GM19452 (cell line): Measurements from ENCODE around the gene NFRKB.

Experiments
- ATAC-seq: cut with Tn5 transposase; IDR thresholded peaks from one replicate; pipeline ENCODE4 v1.9.1; 2021; ENCODE audit not compliant: unreplicated experiment

NFRKB gene

DNA sequence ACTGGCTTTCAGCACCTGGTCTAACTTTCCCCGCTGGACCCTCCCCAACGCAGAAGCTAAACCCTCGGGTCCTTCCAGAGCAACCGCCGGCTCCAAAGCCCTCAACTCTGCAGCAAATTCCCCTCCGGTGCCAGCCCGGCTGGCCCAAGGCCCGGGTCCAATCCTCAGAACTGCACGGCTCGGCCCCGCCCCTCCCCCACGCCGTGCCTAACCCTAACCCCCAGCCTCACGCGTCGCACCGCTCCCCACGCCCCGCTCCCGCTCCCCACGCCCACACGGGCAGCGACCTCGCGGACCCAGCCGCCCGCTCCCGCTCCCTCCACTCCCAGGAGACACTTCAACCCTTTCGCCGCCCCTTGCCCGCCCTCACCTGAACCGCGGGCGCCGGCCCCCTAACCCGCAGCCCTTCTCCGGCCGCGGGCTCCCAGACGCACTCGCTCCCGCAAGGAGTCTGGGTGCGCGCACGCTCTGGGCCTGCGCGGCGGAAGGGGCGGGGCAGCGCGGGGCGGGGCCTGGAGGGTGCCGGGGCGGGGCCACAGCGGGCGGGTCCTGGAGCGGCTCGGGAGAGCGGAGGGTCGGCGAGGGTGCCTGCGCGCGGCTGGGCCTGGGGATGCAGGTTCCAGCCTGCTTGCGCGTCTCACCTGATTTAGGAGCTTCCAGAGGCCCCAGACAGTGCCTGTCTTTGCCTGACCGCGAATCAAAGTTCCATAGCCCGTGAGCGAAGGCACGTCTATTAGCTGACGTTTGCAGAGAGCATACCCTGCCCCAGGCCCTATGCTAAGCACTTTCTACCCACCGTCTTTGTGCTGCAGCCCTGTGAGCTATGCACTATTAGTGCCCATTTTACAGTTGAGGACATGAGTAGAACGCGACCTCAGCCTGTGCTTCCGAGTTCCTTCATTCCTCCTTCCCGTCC is at the start of gene NFRKB:
NFRKB (minus strand) TSS at position 453 of the 916 bp plus-strand sequence. CDS start 2,729 bp downstream, outside the sequence.
- ATAC-seq: peak; percentile 95

DNA sequence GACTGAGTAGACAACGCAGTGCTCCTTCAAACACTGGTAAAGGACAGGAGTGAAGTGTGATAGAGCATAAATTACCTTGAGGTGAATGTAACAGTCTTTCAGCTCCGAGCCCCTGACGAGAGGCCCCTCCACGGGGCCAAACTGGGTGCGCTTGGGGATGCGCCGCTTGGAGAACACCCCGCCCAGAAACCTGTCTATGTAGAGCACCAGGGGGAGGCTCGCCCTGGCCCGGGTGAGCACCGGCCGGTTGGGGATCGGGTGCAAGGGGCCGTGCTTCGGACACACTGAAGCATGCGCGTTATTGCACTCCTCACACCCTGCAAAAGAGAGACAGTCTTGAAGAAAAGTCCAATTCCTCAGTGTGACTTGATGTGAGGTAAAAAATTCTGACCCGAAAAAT is 49.3 kb upstream of the NFRKB start:
- ATAC-seq: no peak

DNA sequence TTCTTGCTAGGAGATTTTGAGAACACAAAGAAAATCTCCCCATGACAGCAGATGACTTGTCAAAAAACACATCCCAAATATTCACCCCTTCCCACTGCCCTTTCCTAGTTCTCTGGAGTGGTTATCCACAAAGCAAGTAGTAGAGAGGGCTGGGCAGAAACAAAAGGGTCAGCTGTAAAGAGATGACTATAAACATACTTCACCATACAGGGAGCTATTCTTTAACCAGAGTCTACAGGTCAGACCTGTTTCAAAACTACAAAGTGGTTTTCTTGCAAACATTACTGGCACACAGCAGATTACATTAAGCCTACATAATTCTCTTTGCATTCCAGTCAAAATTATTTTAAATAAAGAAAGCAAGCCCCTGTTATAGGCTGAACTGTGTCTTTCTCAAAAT is 47.7 kb upstream of the NFRKB start:
- no peak for ATAC-seq

DNA sequence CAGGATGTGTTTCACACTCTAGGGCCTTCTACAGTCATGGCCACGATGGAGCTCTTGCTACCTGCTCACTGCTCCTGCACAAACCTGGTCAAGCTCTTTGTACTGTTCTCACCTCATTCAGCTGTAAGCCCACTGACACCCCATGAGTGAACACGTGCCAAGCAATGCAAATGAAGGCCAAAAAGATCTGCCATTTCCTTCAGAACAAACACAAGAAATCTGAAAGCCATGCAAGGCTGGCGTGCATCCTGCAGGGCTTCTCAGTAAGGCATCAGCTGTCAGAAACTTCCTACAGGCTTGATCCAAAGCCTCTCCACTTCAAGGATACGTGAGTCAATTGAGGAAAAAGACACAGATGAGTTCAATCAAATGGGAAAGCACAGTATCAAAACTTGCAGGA is 44.1 kb upstream of the NFRKB start:
- ATAC-seq: no peak

DNA sequence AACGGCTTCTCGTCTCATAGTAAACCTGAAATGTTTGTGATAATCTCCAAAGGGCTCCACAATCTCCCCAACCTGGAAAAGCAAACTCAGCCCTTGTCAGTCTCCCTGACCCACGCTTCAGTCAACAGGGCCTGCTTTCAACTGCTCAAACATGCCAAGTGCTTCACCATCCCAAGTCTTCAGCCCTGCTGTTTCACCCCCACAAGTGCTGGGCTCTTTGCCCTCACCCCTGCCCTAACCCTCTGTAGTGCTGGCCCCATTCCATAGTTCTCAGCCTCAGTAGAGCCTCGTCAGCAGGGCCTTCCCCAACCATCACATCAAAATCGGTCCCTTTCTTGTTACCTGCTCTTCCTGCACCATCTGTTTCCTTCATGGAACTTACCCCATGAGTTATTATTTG is 43.4 kb upstream of the NFRKB start:
- ATAC-seq: no peak

DNA sequence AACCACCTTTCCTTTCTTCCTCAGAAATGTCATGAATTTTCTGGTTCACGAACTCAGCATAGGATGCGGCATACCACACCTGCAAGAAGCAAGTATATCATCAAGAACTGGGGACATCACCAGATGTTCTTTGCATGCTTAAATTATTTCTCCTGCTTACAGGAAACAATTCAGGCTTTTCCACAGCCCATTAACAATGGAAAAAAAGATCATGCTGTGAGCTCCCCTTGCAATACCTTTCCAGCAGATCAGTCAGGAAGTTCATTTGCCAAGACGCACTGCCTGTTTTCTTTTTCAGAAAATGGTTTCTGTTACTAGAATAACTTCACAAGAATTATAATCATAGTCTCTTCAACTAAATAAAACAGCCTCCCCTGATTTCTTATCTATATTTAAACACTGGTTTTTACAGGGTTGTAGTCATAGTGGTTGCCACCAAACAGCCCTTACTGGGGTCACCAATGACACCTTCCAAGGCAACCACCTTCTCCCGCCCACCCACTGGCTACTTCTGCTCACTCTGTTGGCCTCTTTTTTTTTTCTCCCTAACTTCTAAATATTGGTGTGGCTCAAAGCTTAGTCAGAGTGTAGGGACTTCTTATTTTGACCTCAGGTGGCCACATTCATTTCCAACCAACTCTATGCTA is 42.3 kb upstream of the NFRKB start:
- no peak for ATAC-seq

DNA sequence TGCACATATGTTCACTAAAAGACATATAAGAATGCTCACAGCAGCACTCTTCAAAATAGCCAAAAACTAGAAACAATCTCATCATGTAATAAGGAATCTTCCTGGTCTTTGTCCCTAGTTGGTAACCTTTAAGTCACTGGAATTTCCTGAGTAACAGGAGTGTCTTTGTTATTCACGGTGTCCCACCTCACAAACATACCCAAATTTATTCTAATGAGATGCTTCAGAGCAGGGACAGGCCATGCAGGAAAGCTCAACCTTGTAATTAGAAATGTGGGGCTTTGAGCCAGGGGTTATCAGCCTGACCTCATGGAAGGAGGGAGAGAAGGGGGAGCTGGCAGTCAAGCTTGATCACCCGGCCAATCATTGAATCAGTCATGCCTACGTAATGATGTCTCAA is 40.3 kb upstream of the NFRKB start:
- ATAC-seq: no peak

DNA sequence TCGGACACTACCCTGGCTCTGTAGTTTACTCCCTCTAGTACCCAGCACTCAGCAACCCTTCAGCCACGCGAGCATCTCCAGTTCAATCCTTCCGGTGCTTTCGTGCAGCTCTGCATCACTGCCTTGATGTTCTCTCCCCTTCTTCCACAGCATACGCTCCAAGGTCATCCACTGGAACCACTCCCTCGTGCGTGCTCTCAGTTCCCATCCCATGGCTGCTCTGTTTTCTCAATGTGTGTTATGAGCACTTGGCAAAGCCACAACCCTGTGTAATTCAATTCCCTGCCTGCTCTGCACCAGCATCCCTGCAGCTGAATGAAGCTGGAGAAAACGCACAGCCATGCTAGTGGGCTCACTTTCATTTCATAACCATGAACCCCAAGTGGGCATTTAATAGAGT is 38.5 kb upstream of the NFRKB start:
- ATAC-seq: no peak

DNA sequence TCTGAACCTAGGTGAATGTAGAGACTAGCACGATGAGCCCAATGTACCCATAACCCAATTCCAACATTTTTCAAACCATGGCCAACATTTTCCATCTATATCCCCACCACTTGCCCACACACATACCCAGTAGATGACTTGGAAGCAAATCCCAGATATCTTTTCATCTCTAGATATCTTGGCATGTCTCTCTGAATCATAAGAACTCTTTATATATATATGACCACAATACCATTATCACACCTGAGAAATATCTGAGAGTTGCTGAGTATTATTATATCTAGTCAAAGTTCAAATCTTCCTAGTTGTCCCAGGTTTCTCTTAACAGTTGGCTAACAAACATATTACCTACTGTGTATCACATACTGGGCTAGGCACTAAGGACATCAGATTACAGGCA is 37.9 kb upstream of the NFRKB start:
- ATAC-seq: no peak

DNA sequence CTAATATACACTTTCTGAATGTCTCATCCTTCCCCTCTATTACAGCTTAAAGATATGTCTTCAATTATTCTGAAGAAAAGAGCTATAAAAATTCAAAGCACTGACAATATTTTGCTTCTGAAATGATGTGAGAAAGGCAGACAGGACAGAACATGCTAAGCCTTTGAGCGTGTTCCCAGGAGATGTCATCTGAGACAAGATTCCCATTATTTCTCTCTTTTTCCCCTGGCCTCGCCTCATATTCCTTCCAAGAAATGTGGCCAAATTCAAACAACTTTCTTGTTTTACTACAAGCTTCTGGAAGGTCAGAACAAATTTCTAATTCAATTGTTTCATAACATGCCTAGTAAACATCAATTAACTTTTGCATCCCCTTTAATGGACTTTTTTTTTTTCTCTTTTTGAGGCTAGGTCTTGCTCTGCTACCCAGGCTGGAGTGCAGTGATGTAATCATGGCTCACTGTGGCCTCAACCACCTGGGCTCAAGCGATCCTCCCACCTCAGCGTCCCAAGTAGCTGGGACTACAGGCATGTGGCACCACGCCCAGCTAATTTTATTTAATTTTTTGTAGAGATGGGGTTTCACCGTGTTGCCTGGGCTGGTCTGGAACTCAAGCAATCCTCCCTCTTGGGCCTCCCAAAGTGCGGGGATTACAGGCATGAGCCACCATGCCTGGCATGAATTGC is 37.1 kb upstream of the NFRKB start:
- ATAC-seq: no peak

DNA sequence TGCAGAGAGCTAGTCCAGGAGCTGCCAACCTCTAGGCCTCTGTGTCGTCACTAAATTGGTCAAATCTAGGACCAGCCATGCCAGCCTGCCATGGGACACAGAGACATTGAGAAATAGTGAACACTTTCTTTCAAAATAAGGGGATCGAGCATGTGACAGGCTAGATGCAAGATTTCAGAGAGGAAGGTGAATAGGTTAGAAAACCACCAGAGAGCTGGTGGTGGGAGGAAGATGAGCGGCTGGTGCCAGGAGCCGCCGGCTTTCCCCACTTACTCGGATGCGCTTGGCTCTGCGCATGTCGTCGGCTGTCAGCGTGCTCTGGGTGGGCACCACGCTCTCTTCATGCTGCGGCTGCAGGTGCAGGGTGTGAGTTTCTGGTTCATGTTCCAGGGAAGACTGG is 35.4 kb upstream of the NFRKB start:
- no peak for ATAC-seq

DNA sequence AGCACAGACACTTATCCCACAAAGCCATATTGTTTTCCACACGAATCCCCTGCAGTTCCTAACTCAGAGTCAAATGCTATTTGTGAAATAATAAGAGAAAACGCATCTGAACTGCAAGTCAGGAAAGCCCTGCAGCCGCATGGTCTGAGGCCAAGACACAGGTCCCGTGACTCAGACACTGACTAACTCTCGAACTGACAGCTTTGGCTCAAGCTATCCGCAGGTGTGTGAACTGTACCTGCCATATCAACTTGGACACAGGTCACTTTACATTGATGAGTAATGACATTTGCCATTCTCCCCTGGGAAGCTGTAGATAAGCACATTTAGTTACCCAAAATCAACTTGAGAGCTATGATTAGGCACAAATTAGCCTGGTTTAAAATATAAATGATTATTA is 34.9 kb upstream of the NFRKB start:
- ATAC-seq: no peak

DNA sequence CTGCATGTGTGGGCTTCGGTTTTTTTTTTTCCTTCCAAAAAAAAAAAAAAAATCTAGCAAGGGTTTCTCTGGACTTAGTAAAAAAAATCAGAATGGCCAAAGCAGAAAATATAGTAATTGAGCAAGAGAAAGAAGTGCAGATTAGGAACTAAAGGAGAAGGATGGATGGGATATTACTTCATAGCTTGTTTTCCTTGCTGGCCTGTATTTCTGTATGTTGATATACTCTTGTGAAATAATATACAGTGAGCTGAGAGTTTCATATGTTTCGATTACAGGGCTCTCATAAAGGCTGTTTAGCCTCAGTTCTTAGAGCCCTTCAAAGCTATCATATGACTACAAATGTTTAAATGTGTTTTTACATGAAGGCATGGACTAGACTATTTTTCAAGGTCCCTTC is 34.3 kb upstream of the NFRKB start:
- ATAC-seq: no peak

DNA sequence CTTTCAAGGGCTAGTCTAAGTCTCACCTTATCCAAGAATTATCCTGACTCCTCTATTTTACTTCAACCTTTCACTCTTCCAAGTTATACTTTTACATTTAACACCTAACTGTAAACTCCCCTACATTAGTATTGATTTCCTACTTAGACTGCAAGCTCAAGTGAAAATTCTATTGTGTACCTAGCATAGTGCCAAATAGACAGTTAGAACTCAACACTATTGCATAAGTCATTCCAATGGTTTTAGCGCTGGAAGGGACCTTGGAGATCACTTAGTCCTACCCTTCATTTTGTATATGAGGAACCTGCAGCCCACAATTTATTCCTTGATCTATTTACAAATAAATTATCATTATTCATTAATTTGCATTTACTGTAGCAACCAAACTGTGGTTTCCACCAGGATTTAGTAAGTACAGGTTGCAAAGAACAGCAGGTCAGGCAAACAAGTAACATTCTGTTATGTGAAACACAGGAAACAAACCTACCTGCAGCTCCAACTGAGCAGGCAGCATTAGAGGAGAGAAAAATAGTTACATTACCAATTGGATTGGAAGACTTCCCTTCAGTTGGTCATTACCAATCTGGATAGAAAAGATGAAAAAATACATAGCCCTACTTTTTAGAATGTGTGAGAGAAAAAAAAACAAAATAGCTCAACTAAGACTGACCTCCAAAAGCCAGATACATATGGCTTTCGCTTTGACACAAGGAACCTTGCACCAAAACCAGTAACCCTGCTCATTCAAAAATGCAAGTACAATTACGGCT is 33.7 kb upstream of the NFRKB start:
- ATAC-seq: no peak

DNA sequence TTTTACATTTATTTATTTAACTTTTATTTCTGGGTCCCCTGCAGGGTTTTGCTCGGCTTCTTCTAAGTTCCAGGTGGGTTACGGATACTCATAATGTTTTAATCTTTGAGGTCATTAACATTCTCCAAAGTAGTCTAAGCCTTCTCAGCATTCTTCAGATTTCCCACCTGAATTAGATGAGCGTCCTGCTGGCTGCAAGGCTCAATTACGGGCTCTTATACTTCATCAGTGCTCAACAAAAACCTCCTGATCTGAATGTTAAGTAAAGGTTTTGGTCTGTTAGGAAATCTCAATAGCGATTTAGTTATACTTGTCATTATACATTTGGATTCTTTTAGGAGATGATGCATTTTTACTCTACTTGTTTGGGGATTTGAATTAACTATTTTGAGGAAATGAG is 27.3 kb upstream of the NFRKB start:
- no peak for ATAC-seq

DNA sequence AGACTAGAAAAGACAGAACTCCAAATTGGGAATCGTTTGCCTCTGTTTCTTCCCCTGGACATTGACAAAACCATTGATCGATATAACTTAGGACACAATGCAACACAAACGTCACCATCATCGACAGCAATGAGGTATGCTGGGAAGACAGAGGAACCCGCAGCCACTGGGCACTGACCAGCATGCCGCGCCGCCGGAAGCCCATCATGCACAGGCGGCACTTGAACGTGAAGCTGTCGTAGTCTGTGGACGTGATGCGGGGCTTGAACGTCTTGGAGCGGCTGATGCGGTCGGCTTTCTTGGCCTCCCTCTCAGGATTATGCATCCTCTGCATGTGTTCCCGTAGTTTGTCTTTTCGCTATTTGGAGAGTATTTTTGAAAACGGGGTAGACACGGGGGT is 23.0 kb upstream of the NFRKB start:
- ATAC-seq: no peak

DNA sequence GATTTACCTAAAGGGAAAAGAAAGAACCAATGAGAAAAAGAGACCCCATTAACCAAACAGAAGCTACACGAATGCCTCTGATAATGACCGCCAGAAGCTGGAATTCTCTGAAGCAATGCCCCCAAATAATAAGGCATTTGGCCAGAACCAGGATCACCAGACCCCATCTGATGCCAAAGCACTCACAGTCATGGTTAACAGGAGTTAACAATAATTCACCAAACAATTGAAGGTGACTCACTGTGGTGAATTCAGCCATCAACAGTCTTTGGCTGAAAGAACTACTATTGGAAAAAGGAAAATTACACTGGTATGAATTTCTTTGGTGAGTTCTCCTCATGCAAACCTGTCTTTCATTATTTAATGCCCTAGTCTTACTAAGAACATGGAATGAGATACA is 21.9 kb upstream of the NFRKB start:
- ATAC-seq: no peak

DNA sequence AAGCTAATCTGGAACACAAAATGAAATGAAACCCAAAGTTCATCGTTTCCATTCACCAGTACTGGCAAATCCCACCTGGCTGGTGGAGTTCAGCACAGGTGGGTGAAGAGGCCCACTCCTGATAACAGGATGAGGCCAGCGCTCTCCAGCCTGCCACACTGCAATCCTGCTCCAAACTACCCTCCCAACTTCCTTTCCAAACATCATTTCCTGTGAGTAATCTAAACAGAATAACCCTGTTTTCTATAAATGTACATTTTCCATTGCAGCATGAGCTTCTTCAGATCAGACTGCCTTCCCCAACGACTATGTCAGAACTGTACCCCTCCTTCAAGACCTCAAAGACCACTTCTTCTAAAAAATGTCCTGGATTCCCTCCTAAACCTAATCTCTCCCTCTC is 15.9 kb upstream of the NFRKB start:
- no peak for ATAC-seq

DNA sequence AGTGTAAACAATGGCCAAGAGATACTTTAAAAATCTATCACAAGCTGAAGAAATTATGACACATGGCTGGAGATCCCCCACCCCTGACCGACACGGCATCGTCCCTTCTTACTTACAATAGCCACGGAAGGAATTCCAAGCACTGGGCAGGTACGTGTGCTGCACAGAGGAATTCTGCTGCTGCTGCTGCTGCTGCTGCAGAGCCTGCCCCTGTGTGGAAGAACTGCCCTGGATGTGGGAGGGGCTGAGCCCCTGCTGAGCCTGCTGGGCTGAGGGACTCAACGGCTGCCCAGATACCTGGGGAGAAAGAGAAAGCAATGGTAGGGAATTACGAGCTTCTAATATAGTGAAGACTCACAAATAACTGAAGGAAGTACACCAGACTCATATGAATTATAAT is 15.0 kb upstream of the NFRKB start:
- ATAC-seq: no peak

DNA sequence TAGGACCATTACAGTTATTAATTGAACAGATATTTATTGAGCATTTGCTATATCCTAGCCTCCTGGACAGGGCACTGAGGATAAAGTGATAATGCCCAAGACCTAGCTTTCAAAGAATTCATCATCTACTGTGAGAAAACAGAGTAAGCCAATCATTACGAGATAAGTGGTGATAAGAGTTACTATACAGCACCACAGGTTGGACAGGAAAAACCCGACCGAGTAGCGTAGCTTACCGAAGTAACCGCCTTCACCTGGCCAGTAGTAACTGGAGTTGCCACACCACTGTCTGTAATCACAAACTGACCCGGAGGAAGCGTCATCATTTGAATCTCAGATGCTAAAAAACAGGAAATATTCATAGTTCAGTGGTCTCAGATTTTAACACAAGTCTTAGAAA is 10.0 kb upstream of the NFRKB start:
- ATAC-seq: no peak

DNA sequence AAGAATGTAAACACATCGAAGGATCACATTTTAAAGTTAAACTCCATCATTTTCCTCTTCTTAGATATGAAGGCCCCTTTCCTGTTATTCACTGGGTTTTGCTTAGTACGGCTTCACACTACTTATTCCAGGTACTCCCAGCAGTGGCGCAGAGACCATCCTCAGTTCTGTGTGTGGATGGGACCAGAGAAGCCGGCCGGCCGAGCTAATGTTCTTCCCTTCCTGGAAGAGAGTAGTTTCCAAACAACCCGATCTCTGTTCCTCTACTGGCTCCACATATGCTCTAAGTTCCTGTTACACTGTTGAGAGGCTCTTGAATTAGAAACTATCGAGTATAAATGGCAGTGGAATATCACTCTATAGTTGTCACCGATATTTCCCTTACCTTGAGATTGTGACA is 684 bp upstream of the NFRKB start:
- ATAC-seq: no peak
